ENCODE data around the gene RAB36. TPM values are rescaled to one million over a fixed set of nuclear protein-coding genes. Genes with fewer than 3 reads are reported as not detected.

Gene RAB36
- total RNA-seq, 1 donor from 2014 or later, result 0.20 TPM

GRCh38 chr22:23180893-23181720, 35.8 kb downstream of the RAB36 start:
- DNase-seq (ENCODE audit: low read depth in 2 of 2), result peak; percentile 36 to 44

- DNase-seq (ENCODE audit: low read depth in 2 of 2), result peak in 1 of 2 donors; percentile 26
These were observed 36.5 kb downstream of the RAB36 start for GRCh38 chr22:23181721-23182308.

GRCh38 chr22:23182309-23183060, 37.2 kb downstream of the RAB36 start:
- DNase-seq (ENCODE audit: low read depth in 2 of 2), result peak; percentile 55 to 72

- DNase-seq (ENCODE audit: low read depth in 2 of 2), result peak; percentile 68 to 75
These were observed 37.9 kb downstream of the RAB36 start for GRCh38 chr22:23183061-23183698.

GRCh38 chr22:23184100-23184763, 39.0 kb downstream of the RAB36 start:
- no peak for DNase-seq (ENCODE audit: low read depth in 2 of 2)

- peak in 1 of 2 donors; percentile 37 for DNase-seq (ENCODE audit: low read depth in 2 of 2)
These were observed 39.5 kb downstream of the RAB36 start for GRCh38 chr22:23184764-23185113.

GRCh38 chr22:23187211-23187610, 41.9 kb downstream of the RAB36 start:
- no peak for DNase-seq (ENCODE audit: low read depth in 2 of 2)

- peak; percentile 79 to 85 for DNase-seq (ENCODE audit: low read depth in 2 of 2)
These were observed 42.8 kb downstream of the RAB36 start for GRCh38 chr22:23187871-23188700.

GRCh38 chr22:23190526-23190925, 45.2 kb downstream of the RAB36 start:
- DNase-seq (ENCODE audit: low read depth in 2 of 2), result no peak

- no peak for DNase-seq (ENCODE audit: low read depth in 2 of 2)
These were observed 46.9 kb downstream of the RAB36 start for GRCh38 chr22:23192133-23192532.

- no peak for DNase-seq (ENCODE audit: low read depth in 2 of 2)
These were observed 47.3 kb downstream of the RAB36 start for GRCh38 chr22:23192558-23192957.

- DNase-seq (ENCODE audit: low read depth in 2 of 2), result no peak
These were observed 48.0 kb downstream of the RAB36 start for GRCh38 chr22:23193196-23193827.

- DNase-seq (ENCODE audit: low read depth in 2 of 2), result no peak
These were observed 48.6 kb downstream of the RAB36 start for GRCh38 chr22:23193882-23194281.

GRCh38 chr22:23196165-23196564, 50.9 kb downstream of the RAB36 start:
- no peak for DNase-seq (ENCODE audit: low read depth in 2 of 2)

- DNase-seq (ENCODE audit: low read depth in 2 of 2), result no peak
These were observed 52.6 kb downstream of the RAB36 start for GRCh38 chr22:23197836-23198235.

- peak in 1 of 2 donors; percentile 65 for DNase-seq (ENCODE audit: low read depth in 2 of 2)
These were observed 53.9 kb downstream of the RAB36 start for GRCh38 chr22:23199159-23199558.

GRCh38 chr22:23200898-23201297, 55.6 kb downstream of the RAB36 start:
- DNase-seq (ENCODE audit: low read depth in 2 of 2), result peak in 1 of 2 donors; percentile 53

GRCh38 chr22:23202812-23203451, 57.7 kb downstream of the RAB36 start:
- DNase-seq (ENCODE audit: low read depth in 2 of 2), result no peak

GRCh38 chr22:23203452-23204124, 58.3 kb downstream of the RAB36 start:
- DNase-seq (ENCODE audit: low read depth in 2 of 2), result no peak

All from lung microvascular endothelial cell (primary cell).